ENCODE results near the gene FSD1L.

GRCh38 chr9:105531530-105531929 is 83.7 kb downstream of the FSD1L start:
- TF ChIP-seq CTCF (conservative IDR thresholded peaks at IDR 0.05; ENCODE audit: low read depth in 2 of 2) (no peak), JUNB (IDR thresholded peaks at IDR 0.05; ENCODE audit: unreplicated experiment) (no peak), ETS1 (IDR thresholded peaks at IDR 0.05) (no peak), REST (IDR thresholded peaks at IDR 0.05; ENCODE audit: unreplicated experiment) (no peak), POLR2AphosphoS5 (IDR thresholded peaks at IDR 0.05; ENCODE audit: low read depth) (no peak), CREB1 (CRISPR knock-in tag; IDR thresholded peaks at IDR 0.05; ENCODE audit: low read depth) (no peak)
